HG02943 (cell line): ENCODE results near the gene CUX1.
"Not testable (repeated sequence)": the region's sequence is repeated elsewhere in the genome, so short reads cannot be mapped to it uniquely, and the experiment has no call there.

Experiments
- ATAC-seq: cut with Tn5 transposase; IDR thresholded peaks from one replicate; pipeline ENCODE4 v1.9.1; 2021; ENCODE audit warnings: mild to moderate bottlenecking, low read depth, moderate library complexity; ENCODE audit not compliant: unreplicated experiment

CUX1 gene

GRCh38 chr7:101817471-101818286 lies at the start of gene CUX1:
CUX1 (plus strand) TSS chr7:101817626; CDS start chr7:101817640, 14 bp downstream.
- no peak for ATAC-seq

DNA sequence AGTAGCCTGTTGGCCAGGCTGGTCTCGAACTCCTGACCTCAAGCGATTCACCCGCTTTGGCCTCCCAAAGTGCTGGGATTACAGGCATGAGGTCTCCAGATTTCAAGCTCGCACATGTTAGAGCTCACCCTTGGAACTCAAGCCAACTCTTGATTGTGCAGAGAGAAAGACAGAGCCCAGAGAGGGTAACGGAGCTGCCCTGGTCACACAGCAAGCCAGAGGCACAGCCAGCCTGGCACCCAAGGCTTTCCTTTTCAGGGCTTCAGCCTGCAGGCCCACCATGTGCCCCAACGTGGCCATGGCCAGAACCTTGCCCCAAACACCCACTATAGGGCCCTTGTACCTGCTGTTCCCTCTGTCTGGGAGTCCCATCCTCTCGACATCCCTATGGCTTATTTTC lies 49.1 kb upstream of the CUX1 start:
- ATAC-seq: no peak

DNA sequence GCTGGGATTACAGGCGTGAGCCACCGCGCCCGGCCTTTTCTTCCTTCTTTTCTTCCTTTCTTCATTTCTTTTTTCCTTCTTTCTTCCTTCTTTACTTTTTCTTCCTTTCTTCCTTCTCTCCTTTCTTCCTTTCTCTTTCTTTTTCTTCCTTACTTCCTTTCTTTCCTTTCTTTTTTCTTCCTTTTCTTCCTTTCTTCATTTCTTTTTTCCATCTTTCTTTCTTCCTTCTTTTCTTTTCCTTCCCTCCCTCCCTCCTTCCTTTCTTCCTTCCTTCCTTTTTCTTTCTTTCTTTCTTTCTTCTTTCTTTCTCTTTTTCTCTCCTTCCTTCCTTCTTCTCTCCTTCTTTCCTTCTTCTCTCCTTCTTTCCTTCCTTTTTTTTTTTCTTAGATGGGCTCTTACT lies 47.0 kb upstream of the CUX1 start:
- ATAC-seq: no peak

DNA sequence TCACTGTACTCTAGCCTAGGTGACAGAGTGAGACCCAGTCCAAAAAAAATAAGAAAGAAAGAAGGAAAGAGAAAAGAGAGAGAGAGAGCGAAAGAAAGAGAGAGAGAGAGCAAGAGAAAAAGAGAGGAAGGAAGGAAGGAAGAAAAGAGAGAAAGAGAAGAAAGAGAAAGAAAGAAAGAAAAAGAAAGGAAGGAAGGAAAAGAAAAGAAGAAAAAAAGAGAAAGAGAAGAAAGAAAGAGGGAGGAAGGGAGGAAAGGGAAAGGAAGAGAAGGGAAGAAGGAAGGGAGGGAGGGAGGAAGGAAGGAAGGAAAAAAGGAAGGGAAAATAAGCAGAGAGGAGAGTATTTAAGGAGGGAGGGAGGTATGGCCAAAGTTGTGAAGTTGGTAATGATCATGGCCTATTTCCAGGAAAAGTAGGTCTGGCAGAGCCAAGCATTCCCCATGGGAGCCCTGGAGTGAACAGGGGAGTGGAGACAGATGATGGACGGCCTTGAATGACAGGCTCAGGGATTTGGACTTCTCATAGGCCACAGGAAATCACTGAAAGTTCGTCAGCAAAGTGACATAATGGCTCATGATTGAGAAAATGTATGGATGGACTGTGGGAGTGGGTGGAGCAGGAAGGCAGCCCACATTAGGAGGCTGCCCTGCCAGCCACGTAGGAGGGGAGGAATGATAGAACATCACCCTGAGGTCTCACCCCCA lies 44.8 kb upstream of the CUX1 start:
- no peak for ATAC-seq

DNA sequence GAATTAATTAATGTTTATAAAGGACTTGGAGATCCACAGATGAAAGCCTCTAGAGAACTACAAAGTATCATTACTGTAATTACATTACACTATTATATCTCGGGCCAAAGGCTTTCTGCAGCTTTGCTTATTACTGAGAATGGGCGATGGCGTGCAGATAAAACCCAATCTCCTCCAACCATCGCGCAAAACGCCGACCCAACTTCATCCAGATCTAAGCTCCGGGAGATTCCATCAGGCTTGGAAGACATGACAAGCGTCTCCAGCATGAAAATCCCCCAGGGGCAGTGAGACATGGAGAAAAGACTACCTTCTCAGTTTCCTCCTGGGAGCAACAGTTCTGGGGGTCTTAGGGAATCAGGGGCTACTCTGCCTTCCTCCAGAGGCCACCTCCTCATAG lies 42.2 kb upstream of the CUX1 start:
- no peak for ATAC-seq

- ATAC-seq: no peak
These were observed 39.3 kb upstream of the CUX1 start for GRCh38 chr7:101778026-101778580.

DNA sequence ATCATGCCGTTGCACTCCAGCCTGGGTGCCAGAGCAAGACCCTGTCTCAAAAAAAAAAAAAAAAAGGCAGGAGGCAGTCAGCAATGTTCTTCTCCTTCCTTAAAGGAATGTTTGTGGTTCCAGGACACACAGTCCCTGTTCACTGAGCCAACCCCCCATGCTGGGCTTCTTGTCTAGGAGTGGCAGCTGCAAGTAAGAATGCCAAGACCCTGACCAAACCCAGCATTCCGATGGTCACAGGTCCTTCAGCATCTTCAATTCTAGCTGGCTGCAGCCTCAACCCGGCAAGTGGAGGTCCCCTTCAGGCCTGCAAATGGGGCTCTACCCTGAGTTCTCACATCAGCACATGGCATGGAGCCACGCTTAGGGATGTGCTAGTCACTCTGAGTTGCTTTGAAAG lies 38.2 kb upstream of the CUX1 start:
- no peak for ATAC-seq

DNA sequence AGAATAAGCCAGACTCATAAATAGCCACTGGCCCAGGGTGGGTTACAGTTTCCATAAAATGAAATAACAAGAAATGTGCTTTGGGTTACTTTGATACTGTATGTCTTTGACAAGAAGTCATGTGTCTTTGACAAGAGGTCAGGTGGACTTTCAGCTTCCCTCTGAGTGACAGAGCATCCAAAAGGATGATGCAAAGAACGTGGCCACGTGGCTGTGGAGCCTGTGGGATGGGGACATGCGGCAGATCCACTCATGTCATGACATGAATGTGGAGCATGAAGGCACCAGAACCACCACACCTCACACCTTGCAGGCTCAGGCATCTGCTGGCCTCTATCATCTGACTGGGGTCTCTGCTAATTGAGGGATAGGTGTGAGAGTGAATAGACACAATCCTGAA lies 37.1 kb upstream of the CUX1 start:
- no peak for ATAC-seq

DNA sequence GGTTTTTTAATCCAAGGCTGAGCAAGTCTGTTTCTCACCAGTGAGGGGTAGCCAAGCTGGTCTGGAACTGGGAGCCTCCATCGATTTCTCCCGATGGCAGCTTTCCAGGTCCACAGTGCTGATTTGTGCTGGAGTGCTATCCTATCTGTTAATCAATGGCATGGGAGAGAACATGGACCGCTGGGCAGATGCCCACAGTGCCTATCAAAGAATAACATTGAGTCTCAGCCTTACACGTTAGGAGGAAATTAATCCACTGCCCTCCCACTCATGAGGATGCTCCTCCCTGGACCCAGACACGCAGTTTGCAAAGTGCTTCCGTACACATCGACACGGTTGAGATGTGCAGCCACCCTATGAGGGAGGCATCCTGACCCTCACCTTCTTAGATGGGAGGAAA lies 36.0 kb upstream of the CUX1 start:
- no peak for ATAC-seq

DNA sequence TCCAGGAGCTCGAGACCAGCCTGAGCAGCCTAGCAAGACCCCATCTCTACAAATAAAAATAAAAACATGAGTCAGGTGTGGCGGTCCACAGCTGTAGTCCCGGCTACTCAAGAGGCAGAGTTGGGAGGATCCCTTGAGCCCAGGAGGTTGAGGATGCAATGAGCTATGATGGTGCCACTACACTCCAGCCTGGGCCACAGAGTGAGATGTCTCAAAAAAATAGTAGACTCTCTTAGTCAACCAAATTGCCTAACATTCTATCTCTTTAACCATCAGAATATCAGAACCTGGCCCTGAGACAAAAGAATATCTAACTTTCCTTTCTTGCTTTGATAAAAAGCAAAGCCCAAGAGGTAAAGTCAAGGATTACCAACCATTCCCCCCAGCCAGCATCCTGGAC lies 35.0 kb upstream of the CUX1 start:
- ATAC-seq: no peak

- ATAC-seq: no peak
These were observed 34.5 kb upstream of the CUX1 start for GRCh38 chr7:101782896-101783295.

- no peak for ATAC-seq
These were observed 33.8 kb upstream of the CUX1 start for GRCh38 chr7:101783381-101784181.

DNA sequence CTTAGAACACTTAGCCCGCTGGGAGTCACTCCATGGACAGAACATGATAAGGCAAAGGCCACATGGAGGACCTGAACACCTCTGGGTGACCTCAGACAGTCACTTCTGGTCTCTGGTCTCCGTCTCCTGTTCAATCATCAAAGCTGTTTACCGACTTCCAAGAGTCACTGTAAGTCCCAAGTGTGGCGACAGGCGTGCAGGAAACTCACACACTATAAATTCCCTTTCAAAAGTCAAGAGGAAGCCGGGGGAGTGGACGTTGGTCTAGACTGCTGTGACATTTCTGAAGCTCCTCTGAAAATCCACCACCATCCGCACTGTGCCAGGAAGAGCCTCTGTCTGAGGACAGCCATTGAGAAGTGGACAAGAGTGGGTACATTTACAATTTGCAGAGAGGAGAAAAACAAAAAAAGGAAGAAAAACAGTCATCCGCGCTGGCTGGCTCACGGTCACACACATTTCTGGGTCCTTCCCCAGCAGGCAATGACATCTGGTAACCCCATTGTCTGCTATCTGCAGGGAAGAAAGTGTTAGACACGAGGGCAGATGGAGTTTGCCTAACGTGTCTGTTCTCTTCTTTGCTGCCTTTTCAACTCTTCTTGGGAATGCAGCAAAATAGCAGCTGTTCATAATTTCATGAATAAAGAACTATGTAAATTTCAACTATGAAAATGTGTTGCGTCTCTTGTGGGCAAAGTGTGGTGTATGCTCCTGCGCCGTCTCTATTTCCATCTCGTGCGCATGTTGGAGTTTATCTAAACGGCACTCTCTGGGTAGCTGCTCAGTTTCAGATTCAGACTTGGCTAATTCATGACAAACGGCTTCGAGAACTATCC lies 32.9 kb upstream of the CUX1 start:
- no peak for ATAC-seq

DNA sequence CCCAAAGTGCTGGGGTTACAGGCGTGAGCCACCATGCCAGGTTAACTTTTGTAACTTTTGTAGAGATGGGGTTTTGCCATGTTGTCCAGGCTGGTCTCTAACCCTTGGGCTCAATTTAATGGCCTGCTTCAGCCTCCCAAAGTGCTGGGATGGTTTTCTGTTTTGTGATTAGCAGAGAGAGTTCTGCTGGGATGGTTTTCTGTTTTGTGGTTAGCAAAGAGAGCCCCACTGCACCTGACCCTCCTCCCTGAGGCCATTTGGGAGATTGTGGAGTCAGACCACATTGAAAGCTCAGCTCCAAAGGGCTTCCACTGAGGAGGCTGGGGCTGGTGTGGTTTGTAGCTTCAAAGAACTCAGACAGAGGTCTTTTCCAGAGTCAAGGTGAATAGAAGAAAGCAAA lies 29.6 kb upstream of the CUX1 start:
- ATAC-seq: no peak

DNA sequence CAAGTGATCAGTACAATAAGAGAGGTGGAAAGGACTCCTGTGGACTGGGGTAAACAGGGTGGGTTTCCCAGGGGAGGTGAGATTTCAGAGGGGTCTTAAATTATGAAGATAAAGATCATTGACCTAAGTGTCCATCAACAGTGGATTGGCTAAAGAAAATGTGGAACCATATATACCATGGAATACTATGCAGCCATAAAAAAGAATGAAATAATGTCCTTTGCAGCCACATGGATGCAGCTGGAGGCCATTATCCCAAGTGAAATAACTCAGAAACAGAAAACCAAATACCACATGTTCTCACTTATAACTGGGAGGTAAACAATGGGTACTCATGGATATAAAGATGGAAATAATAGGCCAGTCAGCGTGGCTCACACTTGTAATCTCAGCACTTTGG lies 28.9 kb upstream of the CUX1 start:
- no peak for ATAC-seq

- ATAC-seq: no peak
These were observed 26.7 kb upstream of the CUX1 start for GRCh38 chr7:101790566-101791293.

DNA sequence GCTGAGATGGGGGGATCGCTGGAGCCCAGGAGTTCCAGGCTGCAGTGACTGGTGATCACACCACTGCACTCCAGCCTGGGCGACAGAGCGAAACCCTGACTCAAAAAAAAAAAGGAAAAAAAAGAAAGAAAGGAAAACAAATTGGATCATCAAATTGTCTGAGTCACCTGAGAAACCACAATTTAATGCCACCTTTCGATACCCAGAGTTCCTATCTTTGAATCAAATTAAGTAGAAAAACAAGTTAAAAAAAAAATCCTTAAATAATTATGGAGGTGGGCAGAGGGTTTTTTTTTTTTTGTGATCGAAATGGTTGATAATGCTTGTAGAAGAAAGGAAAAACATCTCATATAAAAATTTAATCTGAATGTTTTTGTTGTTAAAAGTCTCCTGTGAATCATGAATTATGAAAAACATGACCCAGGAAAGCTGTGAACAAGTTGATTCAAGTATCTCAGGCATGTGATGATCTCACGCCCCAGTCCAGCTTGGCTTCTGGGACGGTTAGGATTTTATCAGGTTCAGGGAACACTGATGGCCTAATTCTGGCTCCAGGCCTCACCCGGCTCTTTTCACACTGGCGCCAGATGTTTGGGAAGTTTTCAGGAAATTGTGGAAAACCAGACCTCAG lies 25.3 kb upstream of the CUX1 start:
- ATAC-seq: no peak

GRCh38 chr7:101792682-101793071 lies 24.7 kb upstream of the CUX1 start:
- ATAC-seq: not testable (repeated sequence)

- no peak for ATAC-seq
These were observed 22.0 kb upstream of the CUX1 start for GRCh38 chr7:101795461-101795860.
